Amygdala (tissue), 56 donors: ENCODE data around the gene AIRE.
"Not testable (repeated sequence)": the region's sequence is repeated elsewhere in the genome, so short reads cannot be mapped to it uniquely, and the experiment has no call there.

ENCODE experiments used
- DNase-seq, 56 donors: peaks; one replicate each; lab custom pipeline; 2025; lab: John Stamatoyannopoulos, UW

The AIRE gene

DNA sequence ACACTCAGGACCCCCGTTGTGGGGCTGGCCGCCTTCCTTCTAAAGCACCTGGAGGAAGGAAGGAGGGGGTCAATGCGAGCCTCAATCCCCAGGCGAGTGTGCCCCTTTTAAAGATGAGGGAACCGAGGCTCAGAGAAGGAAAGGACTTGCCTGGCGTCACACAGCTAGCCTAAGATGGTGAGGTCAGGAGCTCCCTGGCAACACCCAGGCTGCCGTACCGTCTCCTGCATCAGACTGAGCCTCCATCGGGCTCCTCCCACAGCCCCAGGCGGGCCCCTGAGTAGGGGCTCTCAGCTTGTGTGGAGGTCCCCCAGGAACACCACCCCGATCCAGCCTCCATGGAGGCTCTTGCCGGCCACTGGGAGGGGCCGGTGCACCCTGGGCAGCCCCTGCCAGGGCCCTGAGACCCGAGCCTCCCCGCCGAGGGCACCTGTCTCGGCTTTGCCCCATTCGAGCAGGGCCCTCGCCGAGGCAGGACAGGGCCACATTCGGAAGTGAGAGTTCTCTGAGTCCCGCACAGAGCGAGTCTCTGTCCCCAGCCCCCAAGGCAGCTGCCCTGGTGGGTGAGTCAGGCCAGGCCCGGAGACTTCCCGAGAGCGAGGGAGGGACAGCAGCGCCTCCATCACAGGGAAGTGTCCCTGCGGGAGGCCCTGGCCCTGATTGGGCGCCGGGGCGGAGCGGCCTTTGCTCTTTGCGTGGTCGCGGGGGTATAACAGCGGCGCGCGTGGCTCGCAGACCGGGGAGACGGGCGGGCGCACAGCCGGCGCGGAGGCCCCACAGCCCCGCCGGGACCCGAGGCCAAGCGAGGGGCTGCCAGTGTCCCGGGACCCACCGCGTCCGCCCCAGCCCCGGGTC is at the start of gene AIRE:
TSS of gene AIRE (plus strand) at position 739 of the 855 bp plus-strand sequence. CDS start 131 bp downstream, outside the sequence.
- DNase-seq, result peak in 1 of 56 donors; percentile 18

DNA sequence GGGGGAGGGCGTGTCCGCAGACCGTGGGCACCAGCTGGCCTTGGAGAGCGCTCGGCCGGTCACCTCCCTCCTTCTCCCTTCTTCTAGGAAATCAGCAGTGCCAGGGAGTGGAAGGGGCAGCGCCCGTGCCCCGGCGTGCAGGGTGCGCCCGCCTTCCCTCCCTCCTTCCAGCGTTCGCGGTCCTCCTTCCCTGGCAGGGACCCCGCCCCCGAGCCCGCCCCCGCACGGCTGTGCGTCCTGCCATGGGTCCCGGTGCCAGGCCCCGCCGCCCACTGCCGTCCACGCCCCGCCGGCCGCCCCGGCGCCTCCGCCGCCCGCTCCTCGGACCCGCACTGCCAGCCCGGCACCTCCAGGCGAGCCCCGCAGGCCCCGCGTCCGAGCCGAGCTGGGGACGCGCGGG is 45.3 kb upstream of the AIRE start:
- not testable (repeated sequence) for DNase-seq

GRCh38 chr21:44240842-44241241 is 44.8 kb upstream of the AIRE start, which contains the start of gene ICOSLG:
Gene ICOSLG, minus strand, starts transcription at chr21:44240943. Its CDS starts 126 bp downstream, at chr21:44240817.
- not testable (repeated sequence) for DNase-seq

DNA sequence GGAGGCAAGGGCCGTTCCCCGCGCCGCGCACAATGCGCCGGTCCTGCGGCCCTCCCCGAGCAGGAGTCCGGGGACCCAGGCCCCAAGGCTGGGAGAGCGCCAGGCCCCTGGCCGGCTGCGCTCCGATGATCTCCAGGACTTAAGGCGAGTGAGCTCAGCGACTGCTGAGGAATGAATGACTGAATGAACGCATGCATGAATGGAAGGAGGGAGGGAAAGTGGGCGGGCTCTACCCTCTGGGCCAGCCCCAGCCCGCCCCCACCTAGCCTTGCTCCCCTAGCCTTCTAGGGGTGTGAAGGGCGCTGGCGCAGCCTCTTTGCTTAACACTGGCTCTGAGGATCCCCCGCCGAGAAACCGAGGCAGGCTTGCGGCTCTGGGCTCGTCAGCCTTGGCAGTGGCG is 44.4 kb upstream of the AIRE start:
- not testable (repeated sequence) for DNase-seq

DNA sequence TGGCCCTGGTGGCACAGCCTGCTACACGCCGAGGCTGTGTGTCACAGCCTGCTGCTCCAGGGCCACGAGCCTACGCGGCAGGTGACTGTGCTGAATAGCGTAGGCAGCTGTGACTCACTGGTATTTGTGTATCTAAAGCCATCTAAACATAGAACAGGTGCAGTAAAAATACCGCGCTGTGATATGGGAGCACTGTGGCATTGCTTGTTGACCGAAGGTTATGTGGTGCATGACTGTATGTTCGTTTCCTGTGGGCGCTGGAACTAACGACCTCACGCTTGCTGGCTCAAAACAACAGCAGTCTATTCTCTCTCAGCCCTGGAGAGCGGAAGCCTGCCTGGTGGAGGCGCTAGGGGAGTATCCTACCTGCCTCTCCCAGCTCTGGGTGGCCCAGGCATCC is 41.7 kb upstream of the AIRE start:
- not testable (repeated sequence) for DNase-seq

GRCh38 chr21:44247904-44248303 is 37.8 kb upstream of the AIRE start:
- DNase-seq, result not testable (repeated sequence)

GRCh38 chr21:44249204-44250037 is 36.3 kb upstream of the AIRE start:
- not testable (repeated sequence) for DNase-seq

DNA sequence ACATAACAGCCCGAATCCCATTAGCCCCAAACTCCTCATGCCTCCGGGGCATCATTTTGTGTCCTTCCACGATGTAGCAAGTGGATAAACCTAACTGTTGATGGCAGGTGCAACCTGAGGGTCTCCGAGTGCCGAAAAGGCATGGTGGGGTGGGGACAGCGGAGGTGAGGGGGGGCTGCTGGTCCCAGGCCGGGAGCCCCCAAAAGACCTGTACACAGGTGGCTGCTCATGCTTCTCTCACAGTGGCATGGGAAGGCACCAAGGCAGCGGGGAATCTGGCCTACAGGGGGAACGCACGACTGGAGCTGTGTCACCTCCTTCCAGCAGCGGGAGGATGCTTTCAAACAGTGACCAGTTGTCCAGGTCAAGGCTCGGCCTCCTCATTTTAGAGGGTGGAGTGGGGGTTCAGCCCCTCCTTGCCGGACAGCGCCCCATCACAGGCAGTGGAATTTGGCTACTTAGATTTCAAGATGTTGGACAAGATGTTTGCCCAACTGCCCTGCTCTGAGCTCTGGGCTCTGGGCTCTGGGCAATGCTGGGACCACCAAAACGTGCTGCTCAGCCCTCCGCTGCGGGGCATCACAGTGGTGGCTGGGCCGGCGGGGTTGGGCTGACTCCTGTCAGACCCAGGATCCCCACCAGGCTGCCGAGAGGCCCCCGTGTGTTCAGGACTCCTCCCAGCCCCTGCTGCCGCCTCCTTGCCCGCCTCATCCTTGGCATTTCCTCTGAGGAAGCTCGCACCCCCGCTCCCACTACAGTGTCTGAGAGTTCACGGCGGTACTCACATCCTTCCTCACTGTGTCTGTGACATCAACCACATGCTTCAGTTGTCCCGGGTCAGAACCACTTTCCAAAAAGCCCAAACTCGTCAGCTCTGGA is 31.6 kb upstream of the AIRE start:
- no peak for DNase-seq

GRCh38 chr21:44255511-44255981 is 30.1 kb upstream of the AIRE start:
- no peak for DNase-seq

DNA sequence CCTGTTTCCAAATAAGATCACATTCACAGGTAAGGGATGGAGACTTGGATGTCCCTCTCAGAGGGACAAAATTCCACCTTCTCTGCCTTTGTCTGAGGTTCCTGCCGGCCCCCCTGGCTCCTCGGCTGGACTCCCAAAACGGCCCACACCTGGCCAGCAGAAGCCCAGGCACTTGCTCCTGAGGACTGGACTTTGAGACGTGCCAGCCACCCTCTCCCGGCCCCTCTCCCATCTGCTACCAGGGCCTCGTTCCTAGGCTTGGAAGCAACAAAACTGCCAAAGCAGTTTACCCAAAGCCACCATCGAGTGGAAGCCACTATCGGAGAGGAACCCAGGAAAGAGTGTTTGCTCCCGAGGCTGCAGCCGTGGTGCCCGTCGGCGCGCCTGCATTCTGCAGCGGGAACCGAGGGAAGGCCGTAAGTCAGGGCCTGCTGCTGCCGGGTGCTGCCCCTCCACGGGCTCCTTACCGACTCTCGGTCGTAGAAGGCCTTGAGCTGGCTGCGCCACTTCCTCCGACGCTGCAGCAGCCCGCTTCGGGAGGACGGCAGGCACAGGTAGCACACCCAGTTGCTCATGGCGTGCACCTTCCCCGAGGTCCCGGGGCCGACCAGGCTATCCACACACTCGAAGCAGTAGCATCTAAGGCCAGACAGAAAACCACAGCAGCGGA is 27.5 kb upstream of the AIRE start:
- no peak for DNase-seq

DNA sequence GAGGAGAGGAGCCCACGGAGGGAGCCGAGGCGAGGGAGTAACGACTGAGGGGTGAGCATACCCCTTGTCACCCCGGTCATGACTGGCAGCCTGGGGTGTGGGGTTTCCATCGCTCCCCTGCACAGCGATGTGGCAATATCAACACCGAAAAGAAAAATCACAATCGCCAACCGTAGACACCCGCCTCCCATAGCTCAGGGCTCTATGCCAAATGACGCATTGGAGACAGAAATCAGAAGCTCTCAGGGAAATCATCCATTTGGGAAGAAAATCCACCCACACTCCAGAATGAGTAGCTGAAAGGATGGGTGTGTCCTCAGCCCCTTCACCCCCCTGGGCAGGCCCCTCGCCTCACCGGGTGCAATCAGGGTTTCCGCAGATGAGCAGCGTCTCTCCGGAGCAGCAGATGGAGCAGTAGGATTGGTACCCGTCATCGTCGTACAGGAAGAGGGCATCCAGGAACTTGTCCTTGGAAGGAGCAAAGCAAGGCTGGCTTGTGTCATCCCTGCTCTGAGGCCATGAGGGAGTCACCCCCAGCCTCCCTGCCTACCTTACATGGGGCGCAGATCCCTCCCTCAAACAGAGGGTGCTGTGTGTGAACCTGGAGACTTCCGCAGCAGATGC is 26.5 kb upstream of the AIRE start:
- DNase-seq, result no peak

GRCh38 chr21:44260066-44260465 is 25.6 kb upstream of the AIRE start:
- DNase-seq, result no peak

DNA sequence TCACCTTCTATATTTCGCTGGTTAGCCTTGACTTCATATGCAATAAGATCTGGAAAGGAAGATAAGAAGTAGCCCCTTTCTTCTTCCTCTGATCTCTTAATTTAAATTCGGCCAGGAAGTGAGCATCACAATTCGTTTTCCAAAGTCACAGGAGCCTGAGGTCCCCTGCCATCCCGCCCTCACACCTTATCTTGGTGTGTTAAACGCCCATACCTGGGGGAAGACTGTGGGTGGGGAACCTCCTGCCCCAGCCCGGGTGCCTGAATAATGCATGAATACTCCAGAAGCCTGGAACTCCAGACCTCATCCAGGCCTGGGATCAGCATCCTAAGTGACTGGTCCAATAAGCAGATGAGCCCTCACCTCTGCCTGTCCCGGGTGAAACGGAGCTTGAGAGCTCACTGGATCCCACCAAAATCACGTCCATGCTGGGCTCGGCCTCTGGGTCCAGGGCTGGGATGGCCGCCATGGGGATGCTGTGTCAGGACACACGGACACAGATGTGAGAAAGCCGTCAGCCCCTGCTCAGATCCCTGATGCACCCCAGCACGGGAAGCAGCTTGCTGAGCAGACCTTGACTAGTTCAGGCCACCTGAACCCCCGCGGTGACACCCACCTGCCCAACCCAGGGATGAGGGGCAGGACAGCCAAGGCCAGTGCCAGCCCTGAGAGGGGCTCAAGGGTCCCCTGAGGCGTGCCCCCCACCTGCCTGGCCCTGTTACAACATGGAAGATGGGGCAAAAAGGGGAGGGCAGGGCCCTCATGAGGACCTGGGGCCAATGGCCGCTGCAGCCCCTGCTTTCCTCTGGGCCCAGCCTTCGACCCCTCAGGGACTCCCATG is 24.7 kb upstream of the AIRE start:
- no peak for DNase-seq

- no peak for DNase-seq
Measured at GRCh38 chr21:44261675-44262295, 23.9 kb upstream of the AIRE start, which contains the start of gene DNMT3L. Gene DNMT3L, minus strand, starts transcription at chr21:44261897. Its CDS starts 638 bp downstream, at chr21:44261259.

DNA sequence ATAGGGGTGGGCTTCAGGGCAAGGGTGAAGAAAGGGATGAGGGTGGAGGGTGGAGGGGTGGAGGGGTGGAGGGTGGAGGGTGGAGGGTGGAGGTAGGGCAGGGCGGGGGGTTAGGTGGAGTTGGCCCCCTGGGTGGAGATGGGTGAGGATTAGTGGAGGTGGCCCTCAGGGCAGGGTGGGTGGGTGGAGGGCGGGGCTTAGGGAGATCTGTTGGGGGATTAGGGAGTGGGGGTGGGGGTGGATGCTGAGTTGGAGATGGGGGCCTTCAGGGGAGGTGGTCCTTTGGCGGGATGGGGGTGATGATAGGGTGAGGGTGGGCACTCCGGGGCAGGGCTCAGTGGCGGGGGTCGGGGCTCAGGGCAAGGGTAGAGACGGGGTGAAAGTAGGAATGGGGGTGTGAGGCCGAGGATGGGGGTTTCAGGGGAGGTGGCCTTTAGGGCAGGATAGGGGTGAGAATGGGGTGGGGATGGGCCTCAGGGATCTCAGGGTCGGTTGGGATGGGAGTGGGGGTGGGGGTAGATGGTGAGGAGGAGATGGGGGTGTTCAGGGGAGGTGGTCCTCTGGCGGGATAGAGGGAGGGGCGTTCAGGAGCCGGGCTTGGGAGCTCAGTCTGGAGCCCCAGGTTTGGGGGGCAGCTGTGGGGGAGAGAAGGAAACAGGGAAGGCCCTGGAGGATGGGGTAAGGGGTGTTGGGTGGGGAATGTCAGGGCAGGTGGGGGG is 23.2 kb upstream of the AIRE start:
- no peak for DNase-seq

- no peak for DNase-seq
Measured at GRCh38 chr21:44263221-44263760, 22.4 kb upstream of the AIRE start.

- no peak for DNase-seq
Measured at GRCh38 chr21:44263768-44264167, 21.9 kb upstream of the AIRE start.
